ENCODE measurements around the gene PTPRN2.
"Not testable (repeated sequence)": the region's sequence is repeated elsewhere in the genome, so short reads cannot be mapped to it uniquely, and the experiment has no call there.

GRCh38 chr7:157733760-157734395 is 853.7 kb downstream of the PTPRN2 start:
- TF ChIP-seq POLR2A, CTCF, EP300 (IDR thresholded peaks at IDR 0.05): not testable (repeated sequence)
